ENCODE data around the gene FEM1C.
"Not testable (repeated sequence)": the region's sequence is repeated elsewhere in the genome, so short reads cannot be mapped to it uniquely, and the experiment has no call there.

The FEM1C gene

DNA sequence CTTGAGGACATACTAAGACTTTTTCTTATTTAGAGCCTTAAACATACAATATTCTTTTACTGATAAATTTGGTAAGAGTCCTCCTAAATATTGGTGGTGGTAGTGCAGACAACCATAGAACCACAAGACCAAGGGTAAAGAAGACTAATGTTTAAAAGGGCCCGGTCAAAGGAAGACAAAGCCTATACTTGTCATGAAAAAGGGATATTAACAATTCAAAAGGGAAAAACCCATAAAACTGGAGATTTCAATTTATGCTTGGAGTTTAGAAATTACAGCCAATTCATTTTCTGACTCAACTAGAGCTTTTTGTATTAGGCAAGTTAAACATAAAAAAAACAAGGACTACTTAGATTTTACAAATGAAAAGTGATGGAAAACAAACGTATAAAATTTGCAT lies 24.4 kb downstream of the FEM1C start:
- DNase-seq (ENCODE audit: low read depth in 2 of 2) = no peak

- DNase-seq (ENCODE audit: low read depth in 2 of 2) = no peak
Measured at GRCh38 chr5:115516372-115516771, 28.2 kb downstream of the FEM1C start.

GRCh38 chr5:115514220-115514619 lies 30.4 kb downstream of the FEM1C start:
- no peak for DNase-seq (ENCODE audit: low read depth in 2 of 2)

- no peak for DNase-seq (ENCODE audit: low read depth in 2 of 2)
Measured at GRCh38 chr5:115511632-115512031, 32.9 kb downstream of the FEM1C start.

- DNase-seq (ENCODE audit: low read depth in 2 of 2) = no peak
Measured at GRCh38 chr5:115510145-115510645, 34.4 kb downstream of the FEM1C start.

- DNase-seq (ENCODE audit: low read depth in 2 of 2) = no peak
Measured at GRCh38 chr5:115509547-115509946, 35.0 kb downstream of the FEM1C start.

DNA sequence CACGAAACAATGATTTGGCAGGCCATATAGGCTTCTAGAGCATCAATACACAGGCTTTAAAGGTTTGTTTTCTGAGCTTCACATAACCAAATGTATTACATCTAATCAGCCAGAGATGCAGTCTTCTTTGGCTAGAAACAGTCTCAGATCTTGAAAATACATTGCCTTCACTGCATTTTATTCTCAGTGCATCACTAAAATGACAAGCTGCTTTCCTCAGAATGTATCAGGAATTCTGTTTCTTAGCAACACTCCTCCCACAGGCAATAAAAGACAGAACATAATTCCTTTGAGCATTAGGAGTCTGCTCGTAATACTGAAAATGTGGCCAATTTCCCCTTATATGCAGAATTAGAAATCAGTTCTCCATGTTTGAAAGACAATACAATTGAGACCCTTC lies 36.9 kb downstream of the FEM1C start:
- no peak for DNase-seq (ENCODE audit: low read depth in 2 of 2)

GRCh38 chr5:115503420-115503819 lies 41.2 kb downstream of the FEM1C start:
- DNase-seq (ENCODE audit: low read depth in 2 of 2) = no peak

DNA sequence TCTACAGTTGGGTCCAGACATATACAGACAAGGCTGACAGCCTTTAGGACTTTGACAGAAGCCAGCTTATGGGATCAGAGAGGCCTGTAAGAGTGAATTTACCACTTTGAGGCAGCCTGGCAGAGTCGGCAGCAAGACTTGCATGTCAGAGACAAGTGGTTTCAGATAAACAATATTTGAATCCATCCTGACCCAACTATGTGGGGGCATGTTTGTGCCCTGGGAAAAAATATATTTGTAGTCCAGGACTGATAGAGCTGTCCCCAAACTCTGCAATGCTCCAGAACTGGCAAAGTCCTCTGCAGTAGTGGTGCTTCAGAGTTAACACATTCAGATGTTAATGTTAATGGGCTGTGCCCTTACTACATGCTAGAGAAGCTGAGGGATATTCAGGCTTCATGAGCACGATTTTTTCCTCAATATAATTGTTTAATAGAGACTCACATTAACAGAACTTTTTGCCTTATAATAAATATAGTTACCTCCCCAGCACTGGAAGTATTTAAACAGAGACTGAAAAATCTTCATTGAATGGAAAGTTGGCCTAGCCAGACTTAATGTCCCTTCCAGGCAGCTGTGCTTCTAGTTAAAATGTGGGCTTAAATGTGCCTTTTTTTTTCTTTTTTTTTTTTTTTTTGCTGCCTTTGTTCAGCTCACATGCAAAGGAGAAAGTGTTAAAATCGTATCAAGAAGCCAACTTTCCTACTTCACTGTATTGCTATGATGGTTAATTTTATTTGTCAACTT lies 42.9 kb downstream of the FEM1C start:
- DNase-seq (ENCODE audit: low read depth in 2 of 2) = no peak

DNA sequence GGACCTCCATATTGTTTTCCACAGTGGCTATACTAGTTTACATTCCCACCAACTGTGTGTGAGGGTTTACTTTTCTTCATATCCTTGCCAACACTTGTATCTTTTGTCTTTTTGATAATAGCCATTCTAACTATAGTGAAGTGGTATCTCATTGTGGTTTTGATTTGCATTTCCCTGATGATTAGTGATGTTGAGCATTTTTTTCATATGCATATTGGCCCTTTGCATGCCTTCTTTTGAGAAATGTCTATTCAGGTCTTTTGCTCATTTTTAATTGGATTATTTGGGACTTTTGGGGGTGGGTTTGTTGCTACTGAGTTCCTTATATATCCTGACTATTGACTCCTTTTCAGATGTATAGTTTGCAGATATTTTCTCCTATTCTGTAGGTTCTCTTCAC lies 44.4 kb downstream of the FEM1C start:
- no peak for DNase-seq (ENCODE audit: low read depth in 2 of 2)

DNA sequence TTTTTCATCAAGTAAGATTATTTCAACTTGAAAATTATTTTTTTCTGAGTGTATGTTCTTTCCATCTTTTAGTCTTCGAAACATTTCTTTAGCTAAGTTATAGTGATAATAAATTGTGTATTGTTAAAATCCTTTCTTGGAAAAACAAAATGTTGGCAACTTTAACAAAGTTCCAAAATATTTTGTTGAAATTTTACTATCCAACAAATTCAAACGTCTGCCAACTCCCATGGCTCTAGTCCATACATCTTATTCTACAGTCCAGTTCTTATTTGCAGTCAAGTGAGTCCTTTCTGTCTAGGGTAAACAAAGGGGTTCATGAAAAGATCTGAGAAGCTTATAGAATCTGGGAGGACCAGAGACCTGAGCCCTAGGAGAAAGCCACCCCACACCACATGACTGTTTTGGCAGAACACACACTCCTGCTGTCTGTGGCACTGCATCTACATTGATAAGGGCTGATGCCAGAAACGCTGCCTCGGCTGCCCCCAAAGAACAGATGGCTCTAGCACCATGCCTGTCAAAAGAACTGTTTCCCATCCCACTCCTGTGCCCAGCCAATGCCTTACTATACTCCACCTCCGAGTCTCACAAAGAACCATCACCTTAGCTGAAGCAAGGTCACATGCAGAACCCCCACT lies 47.5 kb downstream of the FEM1C start:
- no peak for DNase-seq (ENCODE audit: low read depth in 2 of 2)

- DNase-seq (ENCODE audit: low read depth in 2 of 2) = no peak
Measured at GRCh38 chr5:115494570-115495289, 49.8 kb downstream of the FEM1C start.

GRCh38 chr5:115490596-115490995 lies 54.0 kb downstream of the FEM1C start:
- no peak for DNase-seq (ENCODE audit: low read depth in 2 of 2)

- DNase-seq (ENCODE audit: low read depth in 2 of 2) = no peak
Measured at GRCh38 chr5:115489733-115490132, 54.8 kb downstream of the FEM1C start.

GRCh38 chr5:115487756-115488155 lies 56.8 kb downstream of the FEM1C start:
- DNase-seq (ENCODE audit: low read depth in 2 of 2) = no peak

GRCh38 chr5:115487168-115487567 lies 57.4 kb downstream of the FEM1C start:
- DNase-seq (ENCODE audit: low read depth in 2 of 2) = no peak

- no peak for DNase-seq (ENCODE audit: low read depth in 2 of 2)
Measured at GRCh38 chr5:115486728-115487127, 57.8 kb downstream of the FEM1C start.

- no peak for DNase-seq (ENCODE audit: low read depth in 2 of 2)
Measured at GRCh38 chr5:115484368-115484767, 60.2 kb downstream of the FEM1C start.

GRCh38 chr5:115480900-115481299 lies 63.7 kb downstream of the FEM1C start:
- DNase-seq (ENCODE audit: low read depth in 2 of 2) = no peak

- DNase-seq (ENCODE audit: low read depth in 2 of 2) = no peak
Measured at GRCh38 chr5:115480271-115480670, 64.3 kb downstream of the FEM1C start.

GRCh38 chr5:115479166-115479873 lies 65.3 kb downstream of the FEM1C start:
- not testable (repeated sequence) for DNase-seq (ENCODE audit: low read depth in 2 of 2)

- no peak for DNase-seq (ENCODE audit: low read depth in 2 of 2)
Measured at GRCh38 chr5:115478281-115478680, 66.3 kb downstream of the FEM1C start.
